A673 (cell line): Measurements from ENCODE around the gene ECE1. TPM values are rescaled to one million over a fixed set of nuclear protein-coding genes. Genes with fewer than 3 reads are reported as not detected.
"Not testable (repeated sequence)": the region's sequence is repeated elsewhere in the genome, so short reads cannot be mapped to it uniquely, and the experiment has no call there.

Experiments used
- BruUV-seq: library from RNA; stranded (reverse); fragments of 400-500 nt; replicated peaks from 2 replicates; lab custom pipeline; 2021; lab: Mats Ljungman, UMichigan
- CTCF ChIA-PET: fragments of 300-600 bp; sonication (Branson Sonifier 250); formaldehyde crosslinking; loops from one replicate; lab custom pipeline; 2022; ENCODE audit warnings: antibody characterized with exemption; lab: Charles Lee
- POLR2A ChIA-PET: fragments of 300-600 bp; sonication (Branson Sonifier 250); formaldehyde crosslinking; loops from one replicate; lab custom pipeline; 2022; ENCODE audit warnings: antibody characterized with exemption; ENCODE audit not compliant: low non-redundant PET; lab: Charles Lee
- DNase-seq: peaks from one replicate; pipeline ENCODE4 v3.0.0-alpha.2; 2015; ENCODE audit warnings: low spot score
- H3K27ac ChIP-seq: fragments of 200-600 bp; sonication (generic); 2 replicates; pipeline ENCODE4 v1.5.1; 2016; ENCODE audit warnings: mixed run types, low read depth, mild to moderate bottlenecking, mixed read lengths, antibody characterized with exemption, low read length; ENCODE audit not compliant: poor library complexity, severe bottlenecking
- H3K27me3 ChIP-seq: fragments of 200-600 bp; sonication (generic); replicated peaks from 2 replicates; pipeline ENCODE4 v1.6.1; 2017; ENCODE audit warnings: mixed run types, low read depth, mild to moderate bottlenecking, mixed read lengths, antibody characterized with exemption, low read length; ENCODE audit not compliant: insufficient read depth, poor library complexity
- H3K36me3 ChIP-seq: fragments of 200-600 bp; sonication (generic); 2 replicates; pipeline ENCODE4 v1.6.1; 2016; ENCODE audit warnings: mixed run types, mild to moderate bottlenecking, mixed read lengths, antibody characterized with exemption, low read length; ENCODE audit not compliant: insufficient read depth, poor library complexity, severe bottlenecking
- H3K4me1 ChIP-seq: fragments of 200-600 bp; sonication (generic); 2 replicates; pipeline ENCODE4 v1.6.1; 2017; ENCODE audit warnings: mixed run types, mild to moderate bottlenecking, mixed read lengths, antibody characterized with exemption, low read length; ENCODE audit not compliant: insufficient read depth, poor library complexity, severe bottlenecking
- H3K4me3 ChIP-seq: fragments of 200-600 bp; sonication (generic); 2 replicates; pipeline ENCODE4 v1.5.1; 2016; ENCODE audit warnings: low read depth, mixed run types, mild to moderate bottlenecking, mixed read lengths, low read length; ENCODE audit not compliant: poor library complexity, severe bottlenecking
- H3K9me3 ChIP-seq: fragments of 200-600 bp; sonication (generic); 2 replicates; pipeline ENCODE4 v1.6.1; 2016; ENCODE audit warnings: mixed run types, low read depth, mild to moderate bottlenecking, mixed read lengths, antibody characterized with exemption, low read length; ENCODE audit not compliant: poor library complexity, severe bottlenecking
- CTCF ChIP-seq: fragments of 300-800, 200-600 bp; sonication (generic); conservative IDR thresholded peaks from 2 replicates; pipeline ENCODE4 v1.5.1; 2017; ENCODE audit warnings: low read depth, mild to moderate bottlenecking, antibody characterized with exemption, low read length, moderate library complexity, mixed read lengths
- EZH2 ChIP-seq: fragments of 200-600 bp; sonication (generic); IDR thresholded peaks from 2 replicates; pipeline ENCODE4 v1.6.1; 2017; ENCODE audit warnings: borderline replicate concordance, low read depth, mild to moderate bottlenecking, mixed read lengths, antibody characterized with exemption, low read length; ENCODE audit not compliant: poor library complexity, severe bottlenecking
- intact Hi-C: fragments of 100-400 bp; cut with micrococcal nuclease; formaldehyde crosslinking; loops from one replicate; pipeline ENCODE4 v1.10.0; 2022; ENCODE audit not compliant: unreplicated experiment
- total RNA-seq: library from RNA; stranded (reverse); gene quantifications from 2 replicates; pipeline ENCODE4 v1.2.3, GENCODE V29; 2021

The ECE1 gene
- total RNA-seq, 1 experiment from 2014 or later = 31.5 TPM

- H3K27me3 ChIP-seq = no peaks in the 10 kb centered on the region
- no peak for TF ChIP-seq CTCF
- TF ChIP-seq EZH2 = no peak
- intact Hi-C loops = no loop called here
- no peaks in the 10 kb centered on the region for H3K9me3 ChIP-seq
- CTCF ChIA-PET = no interaction called here
- no TSS peak for BruUV-seq
- H3K36me3 ChIP-seq = no peaks in the 10 kb centered on the region
- DNase-seq = no peak
- POLR2A ChIA-PET = no interaction called here
- no peaks in the 10 kb centered on the region for H3K4me1 ChIP-seq
- H3K4me3 ChIP-seq = no peak overlapping the region
- H3K27ac ChIP-seq = no peak overlapping the region
Observed at GRCh38 chr1:21206117-21206516, 84.1 kb downstream of the ECE1 start.

DNA sequence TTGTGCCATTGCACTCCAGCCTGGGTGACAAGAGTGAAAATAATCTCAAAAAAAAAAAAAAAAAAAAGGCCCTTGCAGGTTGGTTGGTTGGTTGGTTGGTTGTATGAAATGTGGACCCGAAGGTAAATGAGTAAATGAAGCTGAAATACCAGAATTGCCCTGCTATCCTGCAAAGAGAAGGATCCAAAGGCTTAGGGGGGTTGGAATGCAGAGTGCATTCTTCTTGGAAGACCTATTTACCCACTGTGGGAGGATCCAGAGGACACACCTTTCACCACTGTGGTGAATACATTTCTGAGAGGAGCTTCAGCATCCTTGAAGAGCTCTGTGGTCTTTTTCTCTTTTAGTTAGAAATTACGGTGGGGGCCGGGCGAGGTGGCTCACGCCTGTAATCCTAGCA lies 84.8 kb downstream of the ECE1 start:
- intact Hi-C loops = no loop called here
- TF ChIP-seq CTCF = no peak
- TF ChIP-seq EZH2 = no peak
- CTCF ChIA-PET = no interaction called here
- DNase-seq = no peak
- H3K4me1 ChIP-seq = no peaks in the 10 kb centered on the region
- no TSS peak for BruUV-seq
- no peaks in the 10 kb centered on the region for H3K27me3 ChIP-seq
- no peaks in the 10 kb centered on the region for H3K9me3 ChIP-seq
- H3K4me3 ChIP-seq = no peak overlapping the region
- H3K36me3 ChIP-seq = no peaks in the 10 kb centered on the region
- H3K27ac ChIP-seq = no peak overlapping the region
- POLR2A ChIA-PET = no interaction called here

DNA sequence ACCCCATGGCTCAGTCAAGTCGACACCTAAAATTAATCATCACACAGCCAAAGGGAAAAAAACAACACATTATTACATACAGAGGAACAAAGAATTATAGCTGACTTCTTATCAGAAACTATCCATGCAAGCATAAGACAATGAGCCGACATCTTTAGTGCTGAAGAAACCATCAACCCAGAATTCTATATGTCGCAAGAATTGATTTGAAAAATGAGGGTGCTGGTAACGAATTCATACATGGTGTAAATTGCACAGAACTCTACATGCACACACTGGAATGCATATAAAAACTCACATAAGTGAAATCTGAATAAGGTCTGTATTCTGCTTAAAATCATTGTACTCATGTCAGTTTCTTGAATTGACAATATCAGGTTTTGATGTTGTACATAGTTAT lies 88.6 kb downstream of the ECE1 start:
- CTCF ChIA-PET = no interaction called here
- no TSS peak for BruUV-seq
- H3K27ac ChIP-seq = no peak overlapping the region
- POLR2A ChIA-PET = no interaction called here
- H3K9me3 ChIP-seq = no peaks in the 10 kb centered on the region
- no peak overlapping the region for H3K4me3 ChIP-seq
- intact Hi-C loops = no loop called here
- no peak for DNase-seq
- H3K27me3 ChIP-seq = no peaks in the 10 kb centered on the region
- TF ChIP-seq CTCF = no peak
- no peak for TF ChIP-seq EZH2
- H3K36me3 ChIP-seq = no peaks in the 10 kb centered on the region
- H3K4me1 ChIP-seq = no peaks in the 10 kb centered on the region

DNA sequence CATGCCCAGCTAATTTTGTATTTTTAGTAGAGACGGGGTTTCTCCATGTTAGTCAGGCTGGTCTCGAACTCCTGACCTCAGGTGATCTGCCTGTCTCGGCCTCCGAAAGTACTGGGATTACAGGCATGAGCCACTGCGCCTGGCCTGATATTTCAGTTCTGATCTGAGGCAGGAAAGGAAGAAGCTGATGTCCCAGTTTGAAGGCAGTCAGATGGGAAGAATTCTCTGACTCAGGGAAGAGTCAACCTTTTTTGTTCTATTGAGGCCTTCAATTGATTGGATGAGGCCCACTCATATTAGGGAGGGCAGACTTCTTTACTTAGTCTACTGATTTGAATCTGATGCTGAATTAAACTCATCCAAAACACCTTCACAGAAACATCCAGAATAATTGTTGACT lies 89.0 kb downstream of the ECE1 start:
- H3K36me3 ChIP-seq, H3K4me1 ChIP-seq, H3K9me3 ChIP-seq, CTCF ChIA-PET, DNase-seq, H3K4me3 ChIP-seq, BruUV-seq, POLR2A ChIA-PET, intact Hi-C loops, H3K27me3 ChIP-seq, H3K27ac ChIP-seq: not testable (repeated sequence)
